Psoas muscle (tissue), 8 donors: ENCODE data around the gene PRLR. TPM values are rescaled to one million over a fixed set of nuclear protein-coding genes. Genes with fewer than 3 reads are reported as not detected.
"Not testable (repeated sequence)": the region's sequence is repeated elsewhere in the genome, so short reads cannot be mapped to it uniquely, and the experiment has no call there.

Experiments used
- ATAC-seq, 4 donors: fragments of 200-7000 bp; cut with Tn5 transposase; one replicate each; pipeline ENCODE4 v1.9.1; 2020; ENCODE audit warnings: moderate library complexity in 3 of 4, mild to moderate bottlenecking in 2 of 4
- DNase-seq, 2 donors: peaks; one replicate each; pipeline ENCODE4 v3.0.0-alpha.2; 2020
- H3K27ac ChIP-seq: fragments of 200-600 bp; one replicate; pipeline ENCODE4 v1.8.0; 2022
- H3K27me3 ChIP-seq, 3 donors: fragments of 200-600 bp in 1 of 3; one replicate each; pipeline versions ENCODE4 v1.6.1 to v1.8.0; 2013 to 2022; ENCODE audit warnings: low read length in 2 of 3, mild to moderate bottlenecking in 2 of 3, moderate library complexity in 1 of 3; ENCODE audit not compliant: insufficient read depth in 3 of 3
- H3K36me3 ChIP-seq, 2 donors: fragments of 200-600 bp in 1 of 2; one replicate each; pipeline versions ENCODE4 v1.6.1 to v1.8.0; 2013 to 2022; ENCODE audit warnings: low read depth in 1 of 2, mild to moderate bottlenecking in 1 of 2, moderate library complexity in 1 of 2; ENCODE audit not compliant: insufficient read depth in 1 of 2
- H3K4me1 ChIP-seq: fragments of 200-600 bp; one replicate; pipeline ENCODE4 v1.8.0; 2022
- H3K4me3 ChIP-seq: fragments of 200-600 bp; one replicate; pipeline ENCODE4 v1.8.0; 2022; ENCODE audit warnings: mild to moderate bottlenecking
- H3K9me3 ChIP-seq: fragments of 200-600 bp; one replicate; pipeline ENCODE4 v1.8.0; 2022
- CTCF ChIP-seq: fragments of 200-600 bp; IDR thresholded peaks from one replicate; pipeline ENCODE4 v1.8.0; 2022; ENCODE audit warnings: antibody characterized with exemption
- WGBS, 3 donors: extraction: QIAGEN DNeasy Blood & Tissue Kit; methylation state at CpG; one replicate each; pipeline versions ENCODE4 v1.1.6 to v1.1.7; 2013; 5-methylcytosine and 5-hydroxymethylcytosine counted together
- intact Hi-C, 2 donors: fragments of 100-400 bp; cut with DNase I; formaldehyde crosslinking; loops; one replicate each; pipeline versions ENCODE4 v1.11.0 to v1.14.2; 2022
- polyA plus RNA-seq, 3 donors: library from polyadenylated mRNA; stranded (reverse); fragments of 200-250 nt; gene quantifications; one replicate each; pipeline ENCODE4 v1.2.3, GENCODE V29; 2013
- total RNA-seq, 4 donors: library from RNA; stranded (reverse); fragmentation: NEBNext Ultra II Directional in 2 of 4; extraction: Animal tissue kit (Norgen Biotek cat#: 25700) in 2 of 4; gene quantifications; one replicate each; pipeline versions ENCODE4 v1.2.1 to v1.2.4, GENCODE V29; 2021 to 2023
- donor health status: healthy with polysubstance abuse.
- donor health status: DM: no; HTN: no; CAD: no; lungs with moderate emphysema.
- donor health status: Bipolar disorder and iron deficiency.
- donor health status: healthy.
- donor health status: DM: yes; HTN: yes; CAD: no.
- donor health status: DM: no; HTN: no; CAD: no.
- donor health status: DM: no; HTN: no; CAD: no.
- donor health status: DM: yes; HTN: yes; CAD: no.

PRLR gene
- total and polyA plus RNA-seq, 7 donors = 0.03 to 0.32 (median 0.09) TPM

DNA sequence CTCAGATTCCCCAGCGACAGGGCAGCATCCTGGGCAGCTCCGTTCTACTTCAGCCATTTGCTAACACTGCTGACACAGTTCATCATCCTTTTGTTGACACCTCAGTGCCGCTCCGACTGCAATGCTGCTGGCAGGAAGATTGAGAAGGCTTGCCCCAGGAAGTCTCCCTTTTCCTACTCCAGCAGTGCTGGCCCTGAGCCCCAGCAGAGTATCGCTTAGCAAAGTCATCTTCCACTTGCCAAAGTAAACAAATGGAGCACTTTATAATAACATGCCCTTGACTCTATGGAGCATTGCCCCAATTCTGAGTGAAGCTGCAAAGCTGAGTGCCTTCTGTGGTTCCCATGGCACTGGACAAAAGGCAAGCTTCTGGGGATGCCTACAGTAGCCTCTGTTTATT lies 32.2 kb downstream of the PRLR start:
- 3 to 11% (median 3%) methylated on average over 5 of the region's 5 CpGs for WGBS, 3 donors
- H3K36me3 ChIP-seq = no peaks in the 10 kb centered on the region
- no peak overlapping the region for H3K27ac ChIP-seq
- intact Hi-C loops = no loop called here
- H3K4me3 ChIP-seq = no peak overlapping the region
- H3K27me3 ChIP-seq = no peaks in the 10 kb centered on the region
- DNase-seq (peak; percentile 39 to 78), ATAC-seq (peak in 2 of 4 donors; percentile 27 to 41)
- no peaks in the 10 kb centered on the region for H3K4me1 ChIP-seq
- no peaks in the 10 kb centered on the region for H3K9me3 ChIP-seq
- no peak for TF ChIP-seq CTCF

DNA sequence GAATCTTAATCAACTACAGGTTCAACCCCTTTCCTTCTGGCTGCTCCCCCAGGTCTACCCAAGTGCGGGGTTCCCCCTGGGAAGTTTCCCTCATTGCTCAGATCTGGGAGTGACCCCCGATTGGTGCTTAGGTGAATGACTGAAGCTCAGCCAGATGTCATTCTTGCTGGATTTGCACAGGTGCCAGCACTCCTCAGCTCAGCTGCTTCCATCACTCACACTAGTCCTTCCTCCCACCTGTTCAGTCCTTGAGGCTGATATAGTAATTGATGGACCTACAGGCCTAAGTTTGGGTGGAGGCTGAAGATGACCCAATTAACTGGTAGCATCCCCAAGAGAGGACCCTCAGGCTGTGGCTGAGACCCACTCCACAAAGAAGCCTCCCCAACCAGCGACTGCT lies 32.9 kb downstream of the PRLR start:
- ATAC-seq (no peak), DNase-seq (no peak)
- Histone ChIP-seq H3K27ac (no peak overlapping the region), H3K4me3 (no peak overlapping the region), H3K36me3 (no peaks in the 10 kb centered on the region), H3K27me3 (no peaks in the 10 kb centered on the region), H3K9me3 (no peaks in the 10 kb centered on the region), H3K4me1 (no peaks in the 10 kb centered on the region)
- no peak for TF ChIP-seq CTCF
- 70 to 80% (median 76%) methylated on average over 3 of the region's 3 CpGs for WGBS, 3 donors
- intact Hi-C loops = no loop called here

- ATAC-seq (no peak), DNase-seq (no peak)
- Histone ChIP-seq H3K36me3 (no peaks in the 10 kb centered on the region), H3K9me3 (no peaks in the 10 kb centered on the region), H3K4me1 (no peaks in the 10 kb centered on the region), H3K27me3 (no peaks in the 10 kb centered on the region), H3K27ac (no peak overlapping the region), H3K4me3 (no peak overlapping the region)
- 90 to 93% (median 92%) methylated on average over 5 of the region's 5 CpGs for WGBS, 3 donors
- intact Hi-C loops = no loop called here
- no peak for TF ChIP-seq CTCF
Measured at GRCh38 chr5:35195472-35195852, 34.8 kb downstream of the PRLR start.

GRCh38 chr5:35194635-35195471 lies 35.4 kb downstream of the PRLR start:
- TF ChIP-seq CTCF = no peak
- Histone ChIP-seq H3K9me3 (no peaks in the 10 kb centered on the region), H3K4me1 (no peaks in the 10 kb centered on the region), H3K27me3 (no peaks in the 10 kb centered on the region), H3K27ac (no peak overlapping the region), H3K36me3 (no peaks in the 10 kb centered on the region), H3K4me3 (no peak overlapping the region)
- DNase-seq = no peak
- intact Hi-C loops = no loop called here
- 72 to 79% (median 79%) methylated on average over 12 of the region's 12 CpGs for WGBS, 3 donors
- ATAC-seq = no peak

DNA sequence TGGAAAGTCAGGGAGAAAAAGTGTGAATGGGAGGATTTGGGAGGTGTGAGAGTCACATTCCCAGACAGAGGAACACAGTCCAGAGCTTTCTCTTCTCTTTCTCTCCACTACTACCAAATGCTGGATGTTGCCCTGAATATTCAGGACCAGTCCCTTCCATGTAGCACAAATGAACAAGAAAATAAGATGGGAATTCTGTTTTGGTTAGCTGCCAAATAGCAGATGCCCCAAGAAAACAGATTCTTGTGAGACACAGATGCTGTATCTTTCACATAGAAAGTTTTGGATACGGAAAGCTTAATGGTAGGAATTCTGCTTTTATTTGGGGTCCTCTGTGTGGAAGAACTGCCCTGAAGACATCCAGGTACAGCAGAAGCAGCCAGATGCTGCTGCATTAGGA lies 37.8 kb downstream of the PRLR start:
- Histone ChIP-seq H3K4me3 (no peak overlapping the region), H3K4me1 (no peaks in the 10 kb centered on the region), H3K9me3 (no peaks in the 10 kb centered on the region), H3K27me3 (no peaks in the 10 kb centered on the region), H3K36me3 (no peaks in the 10 kb centered on the region), H3K27ac (no peak overlapping the region)
- WGBS, 3 donors = 75 to 79% (median 77%) methylated on average over 1 of the region's 1 CpG
- ATAC-seq (no peak), DNase-seq (no peak)
- no peak for TF ChIP-seq CTCF
- intact Hi-C loops = no loop called here

GRCh38 chr5:35189801-35190200 lies 40.5 kb downstream of the PRLR start:
- WGBS, 3 donors = 89 to 98% (median 94%) methylated on average over 2 of the region's 2 CpGs
- H3K4me1 ChIP-seq, H3K4me3 ChIP-seq, H3K9me3 ChIP-seq, DNase-seq, intact Hi-C loops, ATAC-seq, H3K36me3 ChIP-seq, H3K27ac ChIP-seq, H3K27me3 ChIP-seq: not testable (repeated sequence)
